GM23338 (cell line): ENCODE data around the gene LPIN1. TPM values are rescaled to one million over a fixed set of nuclear protein-coding genes. Genes with fewer than 3 reads are reported as not detected.

Experiments used
- ATAC-seq: fragments of 200-7000 bp; cut with Tn5 transposase; 3 replicates; pipeline ENCODE4 v1.9.1; 2020
- DNase-seq: peaks from one replicate; pipeline ENCODE4 v3.0.0-alpha.2; 2015; ENCODE audit warnings: low spot score
- H2AFZ ChIP-seq: fragments of 200-600 bp; sonication (generic); 2 replicates; pipeline ENCODE4 v1.8.0; 2016; ENCODE audit warnings: antibody characterized with exemption, mild to moderate bottlenecking, moderate library complexity
- H3F3A ChIP-seq: fragments of 200-600 bp; sonication (generic); replicated peaks from 2 replicates; pipeline ENCODE4 v1.8.0; 2017; ENCODE audit warnings: antibody characterized with exemption, mixed run types, low read depth
- H3K27ac ChIP-seq: fragments of 200-600 bp; sonication (generic); 2 replicates; pipeline ENCODE4 v1.6.1; 2016; ENCODE audit warnings: low read depth
- H3K27me3 ChIP-seq: fragments of 200-600 bp; sonication (generic); 2 replicates; pipeline ENCODE4 v1.8.0; 2016; ENCODE audit warnings: mild to moderate bottlenecking, mixed run types, moderate library complexity; ENCODE audit not compliant: insufficient read depth
- H3K36me3 ChIP-seq: fragments of 200-600 bp; sonication (generic); 2 replicates; pipeline ENCODE4 v1.8.0; 2016; ENCODE audit warnings: mild to moderate bottlenecking; ENCODE audit not compliant: insufficient read depth
- H3K4me1 ChIP-seq: fragments of 200-600 bp; sonication (generic); 2 replicates; pipeline ENCODE4 v1.8.0; 2016; ENCODE audit warnings: mild to moderate bottlenecking, moderate library complexity; ENCODE audit not compliant: insufficient read depth
- H3K4me2 ChIP-seq: fragments of 200-600 bp; sonication (generic); 2 replicates; pipeline ENCODE4 v1.7.1; 2017; ENCODE audit warnings: mixed run types
- H3K4me3 ChIP-seq: fragments of 200-600 bp; sonication (generic); 2 replicates; pipeline ENCODE4 v1.6.1; 2016; ENCODE audit warnings: mixed run types
- H3K79me2 ChIP-seq: fragments of 200-600 bp; sonication (generic); replicated peaks from 2 replicates; pipeline ENCODE4 v1.8.0; 2017; ENCODE audit warnings: mild to moderate bottlenecking; ENCODE audit not compliant: insufficient read depth
- H3K9me2 ChIP-seq: fragments of 200-600 bp; sonication (generic); 2 replicates; pipeline ENCODE4 v1.8.0; 2017; ENCODE audit not compliant: insufficient read depth
- H4K20me1 ChIP-seq: fragments of 200-600 bp; sonication (generic); replicated peaks from 2 replicates; pipeline ENCODE4 v1.8.0; 2017; ENCODE audit warnings: mild to moderate bottlenecking; ENCODE audit not compliant: insufficient read depth
- H3K27ac Mint-ChIP-seq: 2 replicates; pipeline ENCODE4 v1.8.0; 2020; ENCODE audit warnings: inconsistent platforms, mild to moderate bottlenecking, moderate library complexity, mixed read lengths
- H3K27me3 Mint-ChIP-seq: 3 replicates; pipeline ENCODE4 v1.8.0; 2022; ENCODE audit warnings: low read depth, mild to moderate bottlenecking, moderate library complexity, mixed read lengths, inconsistent platforms; ENCODE audit not compliant: insufficient read depth, poor library complexity
- H3K36me3 Mint-ChIP-seq: 3 replicates; pipeline ENCODE4 v1.8.0; 2021; ENCODE audit warnings: low read depth, mild to moderate bottlenecking, inconsistent platforms, moderate library complexity, mixed read lengths
- H3K4me1 Mint-ChIP-seq: 3 replicates; pipeline ENCODE4 v1.8.0; 2020; ENCODE audit warnings: mild to moderate bottlenecking, inconsistent platforms, mixed read lengths
- H3K4me3 Mint-ChIP-seq: 3 replicates; pipeline ENCODE4 v1.8.0; 2021; ENCODE audit warnings: moderate library complexity, mild to moderate bottlenecking, inconsistent platforms, mixed read lengths
- H3K9me3 Mint-ChIP-seq: 3 replicates; pipeline ENCODE4 v1.8.0; 2020; ENCODE audit warnings: moderate library complexity, mild to moderate bottlenecking, inconsistent platforms, mixed read lengths
- CREB1 ChIP-seq: fragments of 250-450 bp; sonication (Bioruptor Pico); IDR thresholded peaks from 2 replicates; pipeline ENCODE4 v1.5.0; 2020; ENCODE audit warnings: low read depth, mild to moderate bottlenecking, moderate library complexity
- EZH2 ChIP-seq: fragments of 200-600 bp; sonication (generic); IDR thresholded peaks from one replicate; pipeline ENCODE4 v1.8.0; 2017; ENCODE audit warnings: antibody characterized with exemption, mild to moderate bottlenecking, low read depth; ENCODE audit not compliant: unreplicated experiment
- JUNB ChIP-seq: IDR thresholded peaks from one replicate; pipeline ENCODE4 v1.6.1; 2016; ENCODE audit warnings: antibody characterized with exemption; ENCODE audit not compliant: unreplicated experiment
- NANOG ChIP-seq: IDR thresholded peaks from 2 replicates; pipeline ENCODE4 v1.6.1; 2016; ENCODE audit warnings: antibody characterized with exemption, borderline replicate concordance
- POLR2AphosphoS5 ChIP-seq: IDR thresholded peaks from 2 replicates; pipeline ENCODE4 v1.6.1; 2016; ENCODE audit warnings: antibody characterized with exemption, low read depth
- REST ChIP-seq: IDR thresholded peaks from one replicate; pipeline ENCODE4 v1.6.1; 2018; ENCODE audit warnings: antibody characterized with exemption; ENCODE audit not compliant: unreplicated experiment
- ZNF114 ChIP-seq: fragments of 250-450 bp; sonication (Bioruptor Pico); IDR thresholded peaks from 2 replicates; pipeline ENCODE4 v1.5.0; 2020; ENCODE audit warnings: mild to moderate bottlenecking, moderate library complexity
- polyA plus RNA-seq: library from polyadenylated mRNA; unstranded; fragments of >200 nt; fragmentation: Nextera tagmentation; extraction: Ambion mirVana; gene quantifications from 2 replicates; pipeline ENCODE4 v1.2.1, GENCODE V29; 2016
- total RNA-seq: library from RNA; depleted of rRNA; stranded (reverse); fragments of >200 nt; shearing (Covaris generic); gene quantifications from 2 replicates; pipeline ENCODE4 v1.2.3, GENCODE V29; 2014
- TF ChIP-seq, protein P1 (sequence below), 2 experiments: fragments of 200-600 bp in 1 of 2; sonication (generic) in 1 of 2; conservative IDR thresholded peaks; 2 replicates each; pipeline versions ENCODE4 v1.5.1 to v1.6.1; 2016 to 2017; ENCODE audit warnings: antibody characterized with exemption in 2 of 2, low read depth in 2 of 2, mild to moderate bottlenecking in 2 of 2, moderate library complexity in 1 of 2
- TF ChIP-seq, protein P2 (sequence below): IDR thresholded peaks from 2 replicates; pipeline ENCODE4 v1.6.1; 2016; ENCODE audit warnings: antibody characterized with exemption

Gene LPIN1
- total and polyA plus RNA-seq, 2 experiments from 2014 or later = 4.4 to 9.5 TPM

DNA sequence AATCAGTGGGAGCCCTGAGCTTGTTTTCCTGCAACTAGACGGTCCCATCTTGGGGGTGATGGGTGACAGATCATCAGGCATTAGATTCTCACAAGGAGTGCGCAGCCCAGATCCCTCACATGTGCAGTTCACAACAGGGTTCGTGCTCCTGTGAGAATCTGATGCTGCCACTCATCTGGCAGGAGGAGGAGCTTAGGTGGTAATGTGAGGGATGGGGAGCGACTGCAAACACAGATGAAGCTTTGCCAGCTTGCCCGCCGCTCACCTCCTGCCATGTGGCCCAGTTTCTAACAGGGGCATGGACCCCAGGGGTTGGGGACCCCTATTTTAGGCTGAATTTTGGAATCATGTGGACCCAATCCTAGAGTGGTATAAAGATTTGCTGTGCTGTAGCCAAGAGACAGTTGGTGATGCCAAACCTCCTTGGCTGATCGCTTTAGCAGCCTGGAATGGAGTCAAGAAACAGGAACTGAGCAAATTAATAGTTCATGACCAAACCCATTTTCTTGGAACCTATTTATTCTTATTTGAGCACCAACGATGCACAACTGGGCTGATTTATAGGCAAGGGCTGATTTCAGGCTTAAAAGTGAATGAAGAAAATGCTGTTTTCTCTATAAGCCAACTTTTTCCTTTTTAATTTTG is 25.7 kb downstream of the LPIN1 start:
- Mint-ChIP-seq H3K27ac (no peak overlapping the region), H3K4me3 (no peak overlapping the region), H3K9me3 (no peaks in the 10 kb centered on the region), H3K27me3 (peaks cover 4% of the 10 kb centered on the region), H3K4me1 (no peaks in the 10 kb centered on the region), H3K36me3 (peaks cover 27% of the 10 kb centered on the region)
- Histone ChIP-seq H2AFZ (no peak overlapping the region), H3K27ac (no peak overlapping the region), H4K20me1 (no peaks in the 10 kb centered on the region), H3K27me3 (no peaks in the 10 kb centered on the region), H3K9me2 (0 out of 2 replicates have a peak, but pooled peaks cover under 1% of the 10 kb centered on the region), H3F3A (no peaks in the 10 kb centered on the region), H3K79me2 (no peaks in the 10 kb centered on the region), H3K36me3 (no peaks in the 10 kb centered on the region; the same call in 1 of the 2 replicates), H3K4me3 (no peak overlapping the region), H3K4me1 (peaks cover 6% of the 10 kb centered on the region; the same call in 1 of the 2 replicates), H3K4me2 (no peak overlapping the region)
- TF ChIP-seq CREB1 (CRISPR knock-in tag) = no peak
- TF ChIP-seq, protein P1, sequence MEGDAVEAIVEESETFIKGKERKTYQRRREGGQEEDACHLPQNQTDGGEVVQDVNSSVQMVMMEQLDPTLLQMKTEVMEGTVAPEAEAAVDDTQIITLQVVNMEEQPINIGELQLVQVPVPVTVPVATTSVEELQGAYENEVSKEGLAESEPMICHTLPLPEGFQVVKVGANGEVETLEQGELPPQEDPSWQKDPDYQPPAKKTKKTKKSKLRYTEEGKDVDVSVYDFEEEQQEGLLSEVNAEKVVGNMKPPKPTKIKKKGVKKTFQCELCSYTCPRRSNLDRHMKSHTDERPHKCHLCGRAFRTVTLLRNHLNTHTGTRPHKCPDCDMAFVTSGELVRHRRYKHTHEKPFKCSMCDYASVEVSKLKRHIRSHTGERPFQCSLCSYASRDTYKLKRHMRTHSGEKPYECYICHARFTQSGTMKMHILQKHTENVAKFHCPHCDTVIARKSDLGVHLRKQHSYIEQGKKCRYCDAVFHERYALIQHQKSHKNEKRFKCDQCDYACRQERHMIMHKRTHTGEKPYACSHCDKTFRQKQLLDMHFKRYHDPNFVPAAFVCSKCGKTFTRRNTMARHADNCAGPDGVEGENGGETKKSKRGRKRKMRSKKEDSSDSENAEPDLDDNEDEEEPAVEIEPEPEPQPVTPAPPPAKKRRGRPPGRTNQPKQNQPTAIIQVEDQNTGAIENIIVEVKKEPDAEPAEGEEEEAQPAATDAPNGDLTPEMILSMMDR (conservative IDR thresholded peaks at IDR 0.05; ENCODE audit: low read depth in 2 of 2) = no peak
- TF ChIP-seq JUNB = no peak
- no peak for TF ChIP-seq ZNF114 (CRISPR knock-in tag)
- TF ChIP-seq, protein P2, sequence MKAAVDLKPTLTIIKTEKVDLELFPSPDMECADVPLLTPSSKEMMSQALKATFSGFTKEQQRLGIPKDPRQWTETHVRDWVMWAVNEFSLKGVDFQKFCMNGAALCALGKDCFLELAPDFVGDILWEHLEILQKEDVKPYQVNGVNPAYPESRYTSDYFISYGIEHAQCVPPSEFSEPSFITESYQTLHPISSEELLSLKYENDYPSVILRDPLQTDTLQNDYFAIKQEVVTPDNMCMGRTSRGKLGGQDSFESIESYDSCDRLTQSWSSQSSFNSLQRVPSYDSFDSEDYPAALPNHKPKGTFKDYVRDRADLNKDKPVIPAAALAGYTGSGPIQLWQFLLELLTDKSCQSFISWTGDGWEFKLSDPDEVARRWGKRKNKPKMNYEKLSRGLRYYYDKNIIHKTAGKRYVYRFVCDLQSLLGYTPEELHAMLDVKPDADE = no peak
- TF ChIP-seq REST = no peak
- no peak for TF ChIP-seq EZH2
- TF ChIP-seq NANOG = no peak
- no peak for TF ChIP-seq POLR2AphosphoS5
- DNase-seq = no peak
- ATAC-seq = no peak
